MM.1S (cell line): ENCODE data around the gene MYH11.
"Not testable (repeated sequence)": the region's sequence is repeated elsewhere in the genome, so short reads cannot be mapped to it uniquely, and the experiment has no call there.

Experiments used
- CTCF ChIP-seq: fragments of 300-600 bp; sonication (generic); IDR thresholded peaks from 2 replicates; pipeline ENCODE4 v1.5.1; 2016; ENCODE audit warnings: antibody characterized with exemption, low read length, mixed read lengths
- EZH2phosphoT487 ChIP-seq: fragments of 300-600 bp; sonication (generic); IDR thresholded peaks from 2 replicates; pipeline ENCODE4 v1.6.1; 2018; ENCODE audit warnings: antibody characterized with exemption, low read length

GRCh38 chr16:15692508-15692907, 164.3 kb downstream of the MYH11 start:
- not testable (repeated sequence) for TF ChIP-seq EZH2phosphoT487, CTCF
